UCSD-AML1 (cell line): ENCODE results near the gene FOXC1.

Source experiments
- DNase-seq: peaks from one replicate; lab custom pipeline; 2025; ENCODE audit not compliant: unreplicated experiment; lab: John Stamatoyannopoulos, UW

FOXC1 gene

DNA sequence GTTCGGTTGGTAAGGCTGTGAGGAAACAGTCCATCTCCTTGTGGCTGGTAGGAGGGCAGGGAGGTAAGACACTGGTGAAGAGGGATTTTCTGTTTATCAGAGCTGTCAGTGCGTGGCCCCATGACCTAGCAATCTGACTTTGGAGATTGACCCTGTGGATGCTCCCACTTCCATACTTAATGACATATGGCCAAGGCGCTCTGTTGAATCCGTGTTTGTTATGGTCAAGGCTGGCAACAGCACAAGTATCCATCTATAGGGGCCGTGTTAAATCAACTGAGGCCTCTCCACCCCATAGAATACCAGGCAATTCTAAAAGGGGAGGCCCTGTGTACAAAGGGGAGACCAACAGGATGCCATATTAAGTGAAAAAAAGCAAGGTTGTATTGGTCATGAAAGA is 25.6 kb upstream of the FOXC1 start:
- no peak for DNase-seq

GRCh38 chr6:1584996-1585668 is 24.6 kb upstream of the FOXC1 start:
- DNase-seq = no peak

- no peak for DNase-seq
Observed at GRCh38 chr6:1585669-1586049, 24.1 kb upstream of the FOXC1 start.

GRCh38 chr6:1586256-1586655 is 23.5 kb upstream of the FOXC1 start:
- no peak for DNase-seq

- DNase-seq = no peak
Observed at GRCh38 chr6:1586861-1587450, 22.8 kb upstream of the FOXC1 start.

DNA sequence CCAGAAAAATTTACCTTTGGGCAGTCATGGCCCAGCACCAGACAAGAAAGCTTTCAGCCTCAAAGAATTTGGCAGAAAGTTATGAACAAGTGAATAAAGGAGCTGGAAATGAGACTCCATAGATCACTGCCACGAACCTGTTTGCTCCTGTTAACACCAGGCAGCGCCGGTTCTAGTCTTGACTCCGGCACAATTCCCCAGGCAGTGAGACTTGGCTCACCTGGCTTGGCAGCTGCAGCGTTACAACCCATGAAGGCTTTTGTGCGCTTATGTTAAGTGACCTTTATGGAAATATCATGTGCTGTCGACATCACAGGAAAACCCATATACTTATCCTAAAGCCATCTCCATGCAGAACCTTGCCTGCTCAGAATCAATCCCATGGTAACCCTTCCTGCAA is 22.2 kb upstream of the FOXC1 start:
- no peak for DNase-seq

DNA sequence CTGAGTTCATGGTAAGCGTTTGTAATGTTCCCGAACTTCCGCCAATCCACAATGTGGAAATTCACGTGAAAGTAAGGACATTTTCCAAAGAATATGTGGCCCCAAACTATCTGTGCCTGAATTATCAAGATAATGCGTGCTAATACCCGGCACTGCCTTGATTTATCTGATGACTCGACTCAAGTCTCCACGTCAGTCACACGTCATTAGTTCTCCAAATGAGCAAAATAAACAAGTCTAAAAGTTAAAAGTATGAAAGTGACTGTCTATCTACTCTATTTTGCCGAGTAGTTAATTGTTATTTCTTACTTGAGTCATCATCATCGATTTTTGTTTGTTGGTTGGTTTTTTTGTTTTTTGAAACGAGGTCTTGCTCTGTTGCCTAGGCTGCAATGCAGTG is 21.7 kb upstream of the FOXC1 start:
- no peak for DNase-seq

- no peak for DNase-seq
Observed at GRCh38 chr6:1589208-1589607, 20.5 kb upstream of the FOXC1 start.

DNA sequence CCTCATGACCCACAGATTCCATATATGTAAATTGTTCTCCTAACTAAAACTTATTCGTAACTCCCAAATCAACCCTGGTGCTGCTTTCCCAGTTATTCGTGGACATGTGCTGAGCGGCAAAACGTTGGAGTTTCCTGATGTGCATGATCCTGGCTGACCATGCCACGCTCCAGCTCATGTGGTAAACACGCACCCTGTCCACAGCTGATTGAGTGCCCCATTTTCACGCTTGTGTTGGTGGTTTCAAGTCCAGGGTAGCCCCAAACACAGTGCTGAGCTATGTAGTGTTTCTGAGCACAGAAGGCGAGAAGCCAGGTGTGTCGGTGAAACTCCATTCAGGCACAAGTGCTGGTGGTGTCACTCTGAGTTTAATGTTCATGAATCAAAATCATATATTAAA is 19.1 kb upstream of the FOXC1 start:
- no peak for DNase-seq

GRCh38 chr6:1591243-1591642 is 18.5 kb upstream of the FOXC1 start:
- no peak for DNase-seq

DNA sequence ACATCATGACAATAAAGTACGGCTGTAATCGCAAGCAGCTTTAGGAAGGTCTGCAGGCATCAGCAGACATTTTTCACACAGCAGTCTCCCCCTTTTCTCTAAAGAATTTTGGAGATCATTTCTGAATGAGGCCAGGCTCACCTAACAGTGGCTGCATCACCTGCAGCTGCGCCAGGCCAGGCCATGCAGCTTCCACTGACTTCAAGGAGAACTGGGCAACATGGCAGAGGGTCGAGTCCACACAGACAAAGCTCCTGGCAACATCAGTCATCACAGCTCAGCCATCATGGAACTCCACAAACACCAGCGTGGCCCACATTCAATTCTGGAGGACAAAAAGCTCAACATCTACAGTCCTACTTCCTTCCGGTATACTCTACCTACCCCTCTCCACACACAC is 17.8 kb upstream of the FOXC1 start:
- no peak for DNase-seq

GRCh38 chr6:1592852-1593251 is 16.9 kb upstream of the FOXC1 start:
- no peak for DNase-seq

DNA sequence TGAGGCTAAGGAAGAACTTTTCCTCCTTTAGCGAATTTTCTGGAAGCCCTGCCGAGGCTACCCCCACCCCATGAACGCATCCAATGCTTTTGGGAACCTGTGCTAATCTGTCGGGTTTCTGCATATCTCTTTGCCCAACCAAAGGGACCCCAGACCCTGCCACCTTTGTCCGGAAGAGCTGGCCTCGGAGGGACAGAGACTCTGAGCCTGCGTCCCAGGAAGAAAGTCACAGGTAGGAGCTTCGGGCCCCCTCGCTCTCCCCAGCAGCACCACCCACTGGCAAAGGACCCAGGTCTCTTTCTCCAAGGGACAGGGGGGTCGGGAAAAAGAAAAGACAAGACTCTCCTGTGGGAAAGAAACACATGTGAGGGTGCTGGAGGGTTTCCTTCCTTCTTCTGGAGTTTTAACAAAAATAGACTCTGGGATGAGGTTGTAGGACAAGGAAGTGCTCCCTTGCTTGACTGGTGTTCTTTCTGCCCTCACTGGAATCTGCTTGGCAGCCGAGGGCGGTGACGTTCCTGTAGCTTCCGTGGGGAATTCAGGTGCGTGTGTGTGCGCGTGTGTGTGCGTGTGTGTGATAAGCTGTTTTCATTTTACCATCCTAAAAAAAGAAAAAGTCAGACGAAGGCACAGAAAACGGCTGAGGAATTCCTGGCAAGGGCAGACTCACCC is 16.3 kb upstream of the FOXC1 start:
- DNase-seq = no peak

DNA sequence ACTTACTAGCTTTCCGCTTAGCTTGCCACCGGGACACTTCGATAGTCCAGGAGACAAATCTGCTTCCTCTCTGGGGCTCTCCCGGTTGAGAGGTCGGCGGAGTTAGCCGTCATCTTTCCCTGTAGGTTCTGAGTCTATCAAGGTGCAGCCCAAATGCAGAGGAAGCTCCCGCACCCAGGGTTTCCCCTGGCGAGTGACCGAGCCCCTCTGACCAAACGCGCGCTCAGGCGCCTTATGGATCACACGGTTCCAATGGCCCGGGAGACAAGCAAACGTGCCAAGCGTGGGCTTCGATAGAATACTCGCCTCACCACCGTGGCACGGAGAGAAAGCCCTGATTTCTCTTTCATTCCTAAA is 15.8 kb upstream of the FOXC1 start:
- DNase-seq = no peak

- DNase-seq = no peak
Observed at GRCh38 chr6:1594445-1595200, 15.1 kb upstream of the FOXC1 start.

- DNase-seq = no peak
Observed at GRCh38 chr6:1595271-1596087, 14.2 kb upstream of the FOXC1 start.

- DNase-seq = peak; percentile 57
Observed at GRCh38 chr6:1596088-1596852, 13.4 kb upstream of the FOXC1 start.

DNA sequence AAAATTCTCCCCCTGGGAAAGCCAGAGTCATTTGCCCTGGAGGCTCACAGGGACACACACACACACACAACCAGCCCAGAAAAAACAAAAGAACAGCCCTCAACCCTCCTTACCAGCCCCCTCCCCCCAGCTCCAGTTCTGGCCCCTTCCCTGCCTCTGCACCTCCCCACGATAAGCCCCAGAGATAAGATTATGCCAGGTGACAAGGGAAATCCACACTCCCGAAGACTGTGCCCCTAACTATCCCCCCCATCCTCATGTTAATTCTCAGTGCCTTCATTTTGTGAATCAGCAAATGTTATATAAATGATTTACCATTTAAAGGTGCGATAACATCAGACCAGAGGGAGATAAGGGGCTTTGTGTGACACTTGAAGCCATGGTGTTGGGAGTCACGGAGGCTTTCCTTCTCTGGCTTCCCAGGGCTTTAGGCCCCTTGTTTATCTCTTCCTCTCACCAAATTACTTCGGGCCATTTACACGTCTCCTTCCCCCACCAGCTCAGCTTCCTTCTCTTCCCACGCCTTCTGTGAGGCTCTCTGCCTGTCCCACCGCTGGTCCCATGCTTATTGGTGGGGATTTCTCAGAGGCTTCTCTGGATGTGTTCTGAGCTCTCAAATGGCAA is 12.5 kb upstream of the FOXC1 start:
- DNase-seq = no peak

DNA sequence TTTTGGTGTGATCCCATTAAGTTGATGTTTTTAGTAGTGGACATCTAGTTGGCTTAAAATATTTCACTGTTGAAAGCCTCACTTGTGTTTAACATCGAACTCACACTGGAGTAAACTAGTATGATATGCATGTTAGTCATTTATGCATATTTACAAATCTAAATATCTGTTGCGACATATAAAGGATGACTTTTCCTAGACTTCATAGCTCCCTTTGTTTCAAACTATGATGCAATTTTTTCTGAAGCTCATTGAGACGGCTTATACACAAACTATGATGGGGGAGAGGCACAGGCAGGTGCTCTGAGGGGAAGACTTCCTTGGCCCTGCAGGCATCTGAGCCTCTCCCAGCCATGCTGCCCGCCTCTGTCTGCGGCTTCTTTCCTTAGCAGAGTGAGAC is 11.8 kb upstream of the FOXC1 start:
- no peak for DNase-seq

GRCh38 chr6:1598433-1598832 is 11.3 kb upstream of the FOXC1 start:
- no peak for DNase-seq
